Prostate gland (tissue), 2 donors: ENCODE measurements around the gene ZNF74.

Experiments used
- CTCF ChIP-seq, 4 experiments: fragments of 200-600 bp in 2 of 4; fragments of 450-650 bp in 2 of 4; sonication (generic) in 2 of 4; IDR thresholded peaks; 1 replicate in 3 of 4; 2 replicates in 1 of 4; pipeline ENCODE4 v1.5.1; 2016 to 2019; ENCODE audit warnings: antibody characterized with exemption in 4 of 4, mild to moderate bottlenecking in 2 of 4, moderate library complexity in 2 of 4
- POLR2A ChIP-seq: fragments of 450-650 bp; IDR thresholded peaks from one replicate; pipeline ENCODE4 v1.6.1; 2016; ENCODE audit warnings: antibody characterized with exemption, mild to moderate bottlenecking

GRCh38 chr22:20386972-20387371 is 7.0 kb upstream of the ZNF74 start:
- TF ChIP-seq POLR2A (no peak), CTCF (IDR thresholded peaks at IDR 0.05) (no peak)
